Measurements from ENCODE around the gene ERGIC1. TPM values are rescaled to one million over a fixed set of nuclear protein-coding genes. Genes with fewer than 3 reads are reported as not detected.

The ERGIC1 gene
- total RNA-seq, 4 donors from 2014 or later = 50.9 to 83.0 (median 65.5) TPM

DNA sequence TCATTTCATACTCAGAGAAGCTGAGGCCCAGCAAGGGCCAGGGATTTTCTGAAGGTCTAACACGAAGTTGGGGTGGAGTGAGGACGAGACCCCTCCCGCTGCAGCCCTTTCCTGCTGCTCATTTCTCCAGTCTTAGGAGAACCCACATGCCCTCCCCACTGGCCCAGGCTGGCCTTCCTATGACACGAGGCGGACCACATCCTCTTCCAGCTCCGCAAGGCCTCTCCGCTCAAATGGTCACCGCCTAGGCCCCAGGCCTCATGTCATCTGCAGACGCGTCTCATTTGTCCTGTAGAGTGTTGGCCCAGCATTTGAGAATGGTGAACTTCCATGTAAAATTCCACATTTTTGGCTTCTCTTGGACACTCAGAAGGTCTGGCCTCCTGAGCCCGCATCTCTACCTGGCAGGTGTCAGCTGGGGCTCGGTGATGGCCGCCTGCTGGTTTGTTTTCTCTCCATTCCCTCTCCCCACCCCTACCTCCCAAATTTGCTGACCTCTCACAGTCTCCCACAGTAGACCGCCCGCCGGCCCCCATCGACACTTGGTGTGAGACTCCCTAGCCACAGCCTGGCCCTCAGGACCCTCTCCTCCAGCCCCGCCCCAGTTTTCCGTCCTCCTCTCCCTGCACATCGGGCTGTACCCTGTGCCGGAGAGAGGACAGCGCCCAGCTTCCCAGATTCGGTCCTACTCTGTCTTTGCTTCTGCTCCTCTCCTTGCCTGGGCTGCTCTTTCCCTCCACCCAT, 51.7 kb downstream of the ERGIC1 start:
- TF ChIP-seq, protein P1, sequence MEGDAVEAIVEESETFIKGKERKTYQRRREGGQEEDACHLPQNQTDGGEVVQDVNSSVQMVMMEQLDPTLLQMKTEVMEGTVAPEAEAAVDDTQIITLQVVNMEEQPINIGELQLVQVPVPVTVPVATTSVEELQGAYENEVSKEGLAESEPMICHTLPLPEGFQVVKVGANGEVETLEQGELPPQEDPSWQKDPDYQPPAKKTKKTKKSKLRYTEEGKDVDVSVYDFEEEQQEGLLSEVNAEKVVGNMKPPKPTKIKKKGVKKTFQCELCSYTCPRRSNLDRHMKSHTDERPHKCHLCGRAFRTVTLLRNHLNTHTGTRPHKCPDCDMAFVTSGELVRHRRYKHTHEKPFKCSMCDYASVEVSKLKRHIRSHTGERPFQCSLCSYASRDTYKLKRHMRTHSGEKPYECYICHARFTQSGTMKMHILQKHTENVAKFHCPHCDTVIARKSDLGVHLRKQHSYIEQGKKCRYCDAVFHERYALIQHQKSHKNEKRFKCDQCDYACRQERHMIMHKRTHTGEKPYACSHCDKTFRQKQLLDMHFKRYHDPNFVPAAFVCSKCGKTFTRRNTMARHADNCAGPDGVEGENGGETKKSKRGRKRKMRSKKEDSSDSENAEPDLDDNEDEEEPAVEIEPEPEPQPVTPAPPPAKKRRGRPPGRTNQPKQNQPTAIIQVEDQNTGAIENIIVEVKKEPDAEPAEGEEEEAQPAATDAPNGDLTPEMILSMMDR (IDR thresholded peaks at IDR 0.05) = no peak
- no peak for TF ChIP-seq POLR2A (IDR thresholded peaks at IDR 0.05)
- Histone ChIP-seq H3K27ac (peak overlapping the region in 2 of 4 donors; percentile 9 to 75), H3K9me3 (no peaks in the 10 kb centered on the region), H3K4me1 (peaks cover 2 to 39% (median 4%) of the 10 kb centered on the region in 3 donors), H3K36me3 (peaks cover 0 to 53% (median 0%) of the 10 kb centered on the region in 3 donors), H3K27me3 (no peaks in the 10 kb centered on the region), H3K4me3 (no peak overlapping the region)
- DNase-seq = no peak
- intact Hi-C loops (cut with DNase I) = no loop called here
- WGBS, 2 donors = 90 to 94% methylated on average over 20 to 22 of the region's 23 CpGs

DNA sequence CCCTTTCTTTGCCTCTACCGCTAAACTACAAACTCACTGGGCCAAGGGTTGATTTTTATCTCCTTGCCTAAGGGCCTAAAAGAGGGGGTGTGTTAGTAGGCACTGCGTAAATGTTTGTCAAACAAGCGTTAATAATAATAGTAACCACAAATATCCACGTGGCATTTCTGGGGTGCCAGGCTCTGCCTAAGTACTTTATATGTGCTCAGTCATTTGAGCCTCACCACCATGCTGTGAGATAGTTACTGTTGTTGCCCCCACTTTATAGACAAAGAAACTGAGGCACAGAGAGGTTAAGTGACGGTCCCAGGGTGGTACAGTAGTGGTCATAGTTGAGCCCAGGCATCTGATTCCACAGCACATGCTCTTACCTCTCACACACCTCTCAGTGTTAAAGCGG, 52.4 kb downstream of the ERGIC1 start:
- intact Hi-C loops (cut with DNase I) = no loop called here
- DNase-seq = no peak
- Histone ChIP-seq H3K4me3 (no peak overlapping the region), H3K9me3 (no peaks in the 10 kb centered on the region), H3K36me3 (peaks cover 0 to 60% (median 0%) of the 10 kb centered on the region in 3 donors), H3K27ac (peak overlapping the region in 3 of 4 donors; percentile 53 to 75 (median 69)), H3K4me1 (peaks cover 6 to 44% (median 7%) of the 10 kb centered on the region in 3 donors), H3K27me3 (no peaks in the 10 kb centered on the region)
- TF ChIP-seq, protein P1 (IDR thresholded peaks at IDR 0.05) = no peak
- TF ChIP-seq POLR2A (IDR thresholded peaks at IDR 0.05) = no peak
- 72 to 81% methylated on average over 5 of the region's 6 CpGs for WGBS, 2 donors

DNA sequence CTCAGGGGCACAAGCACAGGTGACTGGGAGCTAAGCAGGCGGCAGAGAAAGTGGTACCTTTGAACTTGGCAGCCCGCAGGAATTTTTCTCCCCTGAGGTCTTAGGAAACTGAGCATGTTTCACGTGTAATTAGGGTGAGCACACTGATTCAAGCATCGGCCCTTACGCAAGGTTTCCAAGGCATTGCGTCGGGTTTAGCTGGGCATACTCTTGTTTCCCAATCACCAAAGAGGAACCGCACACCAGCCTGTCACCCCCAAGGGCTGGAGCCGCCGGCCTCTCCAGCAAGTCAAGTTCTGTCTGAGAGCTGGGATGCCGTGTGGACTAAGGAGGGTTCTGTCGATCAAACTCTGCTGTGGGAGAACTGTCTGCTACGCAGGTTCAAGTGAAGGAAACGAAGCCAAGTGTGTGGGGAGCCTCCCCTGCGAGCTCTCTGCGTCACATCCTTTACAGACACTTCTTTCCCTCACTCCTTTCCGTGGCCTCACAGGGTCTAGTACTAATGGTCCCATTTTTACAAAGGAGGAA, 53.0 kb downstream of the ERGIC1 start:
- no peak for DNase-seq
- Histone ChIP-seq H3K36me3 (peaks cover 0 to 62% (median 0%) of the 10 kb centered on the region in 3 donors), H3K4me1 (peaks cover 6 to 50% (median 10%) of the 10 kb centered on the region in 3 donors), H3K27ac (peak overlapping the region; percentile 21 to 75 (median 61)), H3K4me3 (no peak overlapping the region), H3K27me3 (no peaks in the 10 kb centered on the region), H3K9me3 (no peaks in the 10 kb centered on the region)
- 57 to 64% methylated on average over 8 to 12 of the region's 17 CpGs for WGBS, 2 donors
- intact Hi-C loops (cut with DNase I) = no loop called here
- TF ChIP-seq POLR2A (IDR thresholded peaks at IDR 0.05) = no peak
- TF ChIP-seq, protein P1 (IDR thresholded peaks at IDR 0.05) = no peak

DNA sequence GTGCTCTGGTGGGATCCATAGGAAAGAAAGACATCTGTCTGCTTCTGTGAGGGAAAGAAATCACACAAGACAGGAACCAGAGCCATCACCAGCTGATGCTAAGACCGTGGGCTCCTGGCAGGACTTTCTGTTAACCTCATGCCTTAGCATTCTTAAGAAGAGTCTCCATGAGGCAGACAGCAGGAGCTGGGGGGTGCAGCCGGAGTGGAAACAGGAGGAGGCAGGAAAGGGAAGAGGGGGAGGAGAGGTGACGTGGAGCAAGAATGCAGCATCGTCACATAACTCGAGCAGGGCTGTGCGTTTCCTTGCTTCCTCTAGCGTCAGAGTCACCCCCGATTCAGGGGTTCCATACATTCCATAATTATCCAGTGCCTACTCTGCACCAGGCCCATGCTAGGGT, 53.6 kb downstream of the ERGIC1 start:
- peaks cover 6 to 56% (median 10%) of the 10 kb centered on the region in 3 donors for H3K4me1 ChIP-seq
- peaks cover 0 to 65% (median 0%) of the 10 kb centered on the region in 3 donors for H3K36me3 ChIP-seq
- H3K27me3 ChIP-seq = no peaks in the 10 kb centered on the region
- WGBS, 2 donors = 74 to 76% methylated on average over 7 to 8 of the region's 8 CpGs
- H3K27ac ChIP-seq = peak overlapping the region; percentile 21 to 75 (median 61)
- no peak overlapping the region for H3K4me3 ChIP-seq
- intact Hi-C loops (cut with DNase I) = no loop called here
- no peak for DNase-seq
- H3K9me3 ChIP-seq = no peaks in the 10 kb centered on the region
- TF ChIP-seq, protein P1 (IDR thresholded peaks at IDR 0.05) = no peak
- no peak for TF ChIP-seq POLR2A (IDR thresholded peaks at IDR 0.05)

DNA sequence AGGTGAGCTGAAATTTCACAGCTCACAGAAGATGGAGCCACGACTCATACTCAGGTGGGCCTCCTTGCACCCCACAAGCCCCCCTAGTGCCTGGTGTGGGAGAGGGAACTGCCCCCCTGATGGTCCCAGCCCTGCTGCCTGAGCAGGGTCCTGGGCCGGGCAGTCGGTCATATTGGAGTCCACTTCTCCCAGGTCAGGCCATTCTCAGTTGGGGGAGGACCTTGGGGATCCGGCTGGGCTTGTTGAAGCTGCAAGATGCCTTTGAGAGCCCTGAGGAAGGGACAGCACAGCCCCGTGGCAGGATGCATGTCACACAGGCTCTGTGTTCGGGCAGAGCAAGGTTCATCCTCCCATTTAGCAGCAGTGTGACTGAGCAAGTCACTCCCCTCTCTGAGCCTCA, 56.6 kb downstream of the ERGIC1 start:
- 69 to 100% methylated on average over 1 to 2 of the region's 6 CpGs for WGBS, 2 donors
- peaks cover 0 to 54% (median 0%) of the 10 kb centered on the region in 3 donors for H3K36me3 ChIP-seq
- no peak overlapping the region for H3K4me3 ChIP-seq
- no peak for DNase-seq
- H3K9me3 ChIP-seq = no peaks in the 10 kb centered on the region
- H3K4me1 ChIP-seq = peaks cover 6 to 54% (median 10%) of the 10 kb centered on the region in 3 donors
- no peak for TF ChIP-seq POLR2A (IDR thresholded peaks at IDR 0.05)
- TF ChIP-seq, protein P1 (IDR thresholded peaks at IDR 0.05) = no peak
- H3K27ac ChIP-seq = peak overlapping the region in 3 of 4 donors; percentile 52 to 81 (median 79)
- H3K27me3 ChIP-seq = no peaks in the 10 kb centered on the region
- intact Hi-C loops (cut with DNase I) = no loop called here

Data from esophagus squamous epithelium (tissue), 5 donors.